SU-DHL-6 (cell line): ENCODE measurements around the gene ZDHHC20.

Experiments used
- H2AFZ ChIP-seq: fragments of 200-600 bp; sonication (generic); 2 replicates; pipeline ENCODE4 v1.6.1; 2014; ENCODE audit warnings: low read depth, mild to moderate bottlenecking, moderate library complexity, mixed read lengths, antibody characterized with exemption, low read length; ENCODE audit not compliant: severe bottlenecking
- H3F3A ChIP-seq: fragments of 200-600 bp; shearing (Covaris generic); 2 replicates; pipeline ENCODE4 v1.6.0; 2016; ENCODE audit warnings: antibody characterized with exemption, mild to moderate bottlenecking; ENCODE audit not compliant: insufficient read depth
- H3K27ac ChIP-seq: fragments of 200-600 bp; sonication (generic); 2 replicates; pipeline ENCODE4 v1.5.1; 2016; ENCODE audit warnings: low read depth, mild to moderate bottlenecking, low read length, moderate library complexity, mixed read lengths
- H3K27me3 ChIP-seq: fragments of 200-600 bp; sonication (generic), shearing (Covaris generic); 2 replicates; pipeline ENCODE4 v1.6.0; 2014; ENCODE audit warnings: mild to moderate bottlenecking, low read length
- H3K36me3 ChIP-seq: fragments of 200-600 bp; sonication (generic); 2 replicates; pipeline ENCODE4 v1.6.1; 2014; ENCODE audit warnings: mild to moderate bottlenecking, low read length, mixed read lengths
- H3K4me2 ChIP-seq: fragments of 300-600, 200-600 bp; shearing (Covaris generic), sonication (generic); 2 replicates; pipeline ENCODE4 v1.6.0; 2014; ENCODE audit warnings: low read length, low read depth, mild to moderate bottlenecking; ENCODE audit not compliant: poor library complexity, severe bottlenecking
- H3K4me3 ChIP-seq: fragments of 200-600 bp; sonication (generic); 2 replicates; pipeline ENCODE4 v1.5.1; 2014; ENCODE audit warnings: antibody characterized with exemption, low read length, mild to moderate bottlenecking, mixed read lengths; ENCODE audit not compliant: insufficient read depth, poor library complexity, severe bottlenecking
- H3K79me2 ChIP-seq: fragments of 200-600 bp; sonication (generic); 2 replicates; pipeline ENCODE4 v1.6.1; 2014; ENCODE audit warnings: mild to moderate bottlenecking, low read length, moderate library complexity; ENCODE audit not compliant: insufficient read depth
- H3K9ac ChIP-seq: fragments of 200-600 bp; sonication (generic); 2 replicates; pipeline ENCODE4 v1.7.0; 2014; ENCODE audit warnings: mild to moderate bottlenecking, low read length
- H3K9me2 ChIP-seq: fragments of 200-600 bp; sonication (generic); replicated peaks from 2 replicates; pipeline ENCODE4 v1.6.1; 2014; ENCODE audit warnings: low read length; ENCODE audit not compliant: insufficient read depth
- H3K9me3 ChIP-seq: fragments of 200-600 bp; sonication (generic); 2 replicates; pipeline ENCODE4 v1.6.1; 2014; ENCODE audit warnings: low read length, mixed read lengths; ENCODE audit not compliant: insufficient read depth
- H4K20me1 ChIP-seq: fragments of 200-600 bp; sonication (generic); 2 replicates; pipeline ENCODE4 v1.6.1; 2014; ENCODE audit warnings: low read depth, mild to moderate bottlenecking, antibody characterized with exemption, low read length, moderate library complexity, mixed read lengths
- CTCF ChIP-seq: fragments of 200-600 bp; sonication (generic); IDR thresholded peaks from one replicate; pipeline ENCODE4 v1.5.1; 2017; ENCODE audit warnings: antibody characterized with exemption, mild to moderate bottlenecking, low read length, moderate library complexity; ENCODE audit not compliant: insufficient read depth, poor library complexity, severe bottlenecking
- EZH2phosphoT487 ChIP-seq: fragments of 200-600 bp; sonication (generic), shearing (Covaris generic); conservative IDR thresholded peaks from 2 replicates; pipeline ENCODE4 v1.6.1; 2018; ENCODE audit warnings: mild to moderate bottlenecking, antibody characterized with exemption, low read length, moderate library complexity, mixed read lengths

Gene ZDHHC20

GRCh38 chr13:21405309-21405708 lies 53.8 kb downstream of the ZDHHC20 start:
- Histone ChIP-seq H3K27me3 (no peaks in the 10 kb centered on the region), H3K9me2 (no peaks in the 10 kb centered on the region), H3K79me2 (no peaks in the 10 kb centered on the region), H3K4me3 (no peak overlapping the region), H3F3A (no peaks in the 10 kb centered on the region), H4K20me1 (no peaks in the 10 kb centered on the region), H3K36me3 (peaks cover 8% of the 10 kb centered on the region; the same call in 1 of the 2 replicates), H3K27ac (no peak overlapping the region), H3K4me2 (no peak overlapping the region), H3K9ac (no peak overlapping the region), H3K9me3 (no peaks in the 10 kb centered on the region), H2AFZ (no peak overlapping the region)
- TF ChIP-seq EZH2phosphoT487 (no peak), CTCF (no peak)

DNA sequence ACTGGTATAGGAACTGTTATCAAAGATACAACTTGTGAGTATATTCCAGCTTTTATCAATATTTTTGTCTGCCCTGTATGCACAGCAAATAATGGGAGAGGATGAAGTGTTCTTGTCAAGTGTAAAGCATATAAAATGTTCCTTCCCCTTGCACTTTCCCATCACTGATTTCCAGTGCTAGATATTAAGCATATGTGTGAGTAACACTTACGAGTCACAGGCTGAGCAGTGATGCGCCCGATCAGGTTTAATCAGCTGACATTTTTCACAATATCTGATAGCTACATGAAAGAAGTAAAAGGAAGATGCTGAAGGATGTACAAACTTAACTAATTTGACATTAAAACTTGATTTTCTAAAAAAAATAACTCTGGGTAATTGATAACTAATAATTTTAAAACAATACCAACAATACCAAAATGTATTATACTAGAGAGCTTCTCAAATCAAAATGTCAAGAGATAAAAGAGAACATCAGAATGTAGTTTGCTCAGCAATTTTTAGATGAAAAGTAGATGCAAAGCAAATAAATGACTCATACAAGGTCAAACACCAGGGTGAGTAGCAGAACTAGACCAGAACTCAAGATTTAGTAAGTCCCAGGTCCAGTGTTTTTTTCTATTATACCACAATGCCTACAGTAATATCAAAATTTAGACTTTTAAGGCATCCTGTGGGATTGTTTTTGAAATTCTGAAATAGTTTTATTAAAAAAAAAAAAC lies 56.4 kb downstream of the ZDHHC20 start:
- Histone ChIP-seq H4K20me1 (no peaks in the 10 kb centered on the region), H2AFZ (no peak overlapping the region), H3K27me3 (no peaks in the 10 kb centered on the region), H3K9me3 (no peaks in the 10 kb centered on the region), H3K79me2 (no peaks in the 10 kb centered on the region), H3K4me2 (no peak overlapping the region), H3K9me2 (no peaks in the 10 kb centered on the region), H3K9ac (no peak overlapping the region), H3K27ac (no peak overlapping the region), H3K4me3 (no peak overlapping the region), H3F3A (no peaks in the 10 kb centered on the region; the same call in 1 of the 2 replicates), H3K36me3 (peaks cover 13% of the 10 kb centered on the region; the same call in 1 of the 2 replicates)
- no peak for TF ChIP-seq EZH2phosphoT487
- TF ChIP-seq CTCF: no peak

DNA sequence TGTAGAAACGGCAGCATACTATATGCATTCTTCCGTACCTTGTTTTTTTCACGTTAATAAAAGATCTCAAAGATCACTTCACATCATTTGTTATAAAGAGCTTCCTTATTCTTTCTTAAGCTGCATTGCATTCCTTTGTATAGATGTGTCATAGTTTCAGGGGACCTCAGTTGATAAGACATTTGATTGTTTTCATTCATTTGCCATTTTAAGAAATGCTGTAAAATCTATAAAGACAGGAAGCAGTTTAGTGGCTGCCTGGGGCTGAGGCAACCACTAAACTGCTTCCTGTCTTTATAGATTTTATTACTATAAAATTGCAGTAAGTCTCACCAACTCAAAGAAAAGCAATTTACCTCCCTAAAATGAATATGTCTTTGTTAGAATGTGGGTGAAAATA lies 59.4 kb downstream of the ZDHHC20 start:
- Histone ChIP-seq H3K4me2 (no peak overlapping the region), H3K27ac (no peak overlapping the region), H3K79me2 (no peaks in the 10 kb centered on the region), H2AFZ (no peak overlapping the region), H3K36me3 (peaks cover 13% of the 10 kb centered on the region; the same call in 1 of the 2 replicates), H3K9ac (no peak overlapping the region), H3K9me2 (no peaks in the 10 kb centered on the region), H3F3A (no peaks in the 10 kb centered on the region; the same call in 1 of the 2 replicates), H4K20me1 (no peaks in the 10 kb centered on the region), H3K4me3 (no peak overlapping the region), H3K9me3 (no peaks in the 10 kb centered on the region), H3K27me3 (no peaks in the 10 kb centered on the region)
- TF ChIP-seq CTCF: no peak
- TF ChIP-seq EZH2phosphoT487: no peak
